ENCODE measurements around the gene TBX20.

DNA sequence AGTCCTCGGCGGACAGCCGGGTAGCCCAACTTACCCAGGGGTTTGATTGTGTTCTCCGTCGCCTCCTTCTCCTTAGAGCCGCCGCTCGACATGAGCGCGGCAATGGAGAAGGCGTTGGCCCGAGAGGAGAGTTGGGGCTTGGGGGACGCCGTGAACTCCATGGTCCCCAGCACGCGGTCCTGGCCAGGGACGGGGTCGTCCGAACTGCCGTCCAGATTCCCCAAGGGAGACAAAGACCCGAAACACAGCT, 515 bp downstream of the TBX20 start:
- TF ChIP-seq CTCF (IDR thresholded peaks at IDR 0.05), result no peak
- no peak for TF ChIP-seq POLR2A (IDR thresholded peaks at IDR 0.05)
